HG03460 (cell line): ENCODE data around the gene TMEM72.

Experiments
- ATAC-seq: cut with Tn5 transposase; IDR thresholded peaks from one replicate; pipeline ENCODE4 v1.9.1; 2021; ENCODE audit not compliant: unreplicated experiment

TMEM72 gene

GRCh38 chr10:44889834-44890233 lies 21.3 kb upstream of the TMEM72 start:
- no peak for ATAC-seq

DNA sequence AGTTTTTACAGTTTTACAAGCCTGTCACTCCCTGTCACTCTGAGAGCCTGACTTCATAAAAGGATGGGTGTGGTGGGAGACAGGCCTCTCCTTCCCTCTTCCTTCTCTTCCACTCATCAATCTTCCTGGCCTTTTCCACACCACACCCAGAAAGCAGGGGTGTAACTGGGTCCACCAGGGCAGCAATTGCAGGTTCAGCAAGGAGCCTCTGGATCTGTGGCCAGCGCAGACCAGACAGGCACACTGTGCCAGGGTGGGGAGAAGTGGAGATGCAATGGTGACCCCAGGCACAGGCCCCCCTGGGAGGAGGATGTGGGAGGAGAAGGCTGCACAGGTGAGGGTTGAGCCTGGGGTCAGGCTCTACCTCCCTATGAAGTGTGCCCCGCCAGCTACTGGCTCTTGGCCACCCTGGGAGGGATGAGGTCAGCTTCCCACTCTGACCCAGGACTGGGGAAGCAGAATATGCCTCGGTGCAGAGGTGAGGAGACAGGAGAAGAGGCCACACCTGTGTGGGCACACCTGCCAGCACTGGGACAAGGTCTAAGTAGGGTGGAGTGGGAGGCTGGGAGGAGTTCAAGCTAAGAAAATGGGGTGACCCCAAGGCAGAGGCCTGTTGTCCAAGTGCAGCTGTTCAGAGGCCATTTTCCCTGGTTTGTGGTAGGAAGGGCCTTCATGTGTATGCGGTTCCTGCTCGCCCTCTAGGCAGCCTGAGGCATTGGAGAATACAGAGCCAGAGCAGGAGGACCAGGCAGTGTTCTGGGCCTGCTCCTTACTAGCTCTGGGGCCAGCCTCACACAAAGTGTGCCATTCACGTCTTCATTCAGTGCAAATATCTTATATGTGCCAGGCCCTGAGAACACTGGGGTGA lies 20.2 kb upstream of the TMEM72 start:
- ATAC-seq = no peak

- ATAC-seq = no peak
Observed at GRCh38 chr10:44891721-44892120, 19.4 kb upstream of the TMEM72 start.

DNA sequence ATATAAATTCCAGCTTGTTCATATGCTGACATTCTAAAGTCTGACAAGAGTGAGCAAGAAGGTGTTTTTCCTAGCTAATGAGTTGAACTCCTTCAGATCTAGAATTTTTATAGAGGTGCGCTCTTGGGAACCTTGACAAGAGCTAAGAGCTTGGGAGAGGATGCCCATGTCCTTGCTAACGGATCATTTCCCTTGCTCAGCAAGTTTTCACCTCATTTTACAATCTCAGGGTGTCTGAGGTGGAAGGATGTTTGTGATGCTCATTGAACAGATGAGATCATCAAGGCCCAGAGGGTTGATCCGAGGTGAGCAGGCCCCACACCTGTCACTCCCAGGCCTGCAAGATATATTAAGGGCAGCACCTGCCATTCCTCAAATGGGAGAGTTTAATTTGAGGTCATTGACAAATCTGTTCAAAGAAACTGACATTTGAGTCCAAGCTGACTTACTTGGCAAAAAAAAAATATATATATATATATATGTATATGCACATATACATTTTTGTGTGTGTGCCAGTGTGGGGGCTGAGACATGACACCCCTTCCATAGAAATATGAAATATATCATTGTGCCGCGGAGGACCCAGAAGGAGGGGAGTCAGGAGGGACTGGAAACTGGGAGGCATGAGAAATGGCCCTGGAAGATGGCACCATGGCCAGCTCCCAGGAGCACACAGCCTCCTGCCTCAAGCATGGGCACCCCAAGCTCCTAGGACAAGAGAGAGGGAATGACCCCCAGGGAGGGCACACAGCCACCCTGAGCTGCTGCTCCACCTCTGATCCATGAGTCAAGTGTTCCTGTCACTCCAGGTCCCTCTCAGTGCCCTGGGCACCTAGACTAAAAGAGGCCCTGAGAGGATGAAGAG lies 17.3 kb upstream of the TMEM72 start:
- ATAC-seq = no peak

- ATAC-seq = no peak
Observed at GRCh38 chr10:44894691-44895090, 16.4 kb upstream of the TMEM72 start.

- ATAC-seq = no peak
Observed at GRCh38 chr10:44895280-44895679, 15.9 kb upstream of the TMEM72 start.

DNA sequence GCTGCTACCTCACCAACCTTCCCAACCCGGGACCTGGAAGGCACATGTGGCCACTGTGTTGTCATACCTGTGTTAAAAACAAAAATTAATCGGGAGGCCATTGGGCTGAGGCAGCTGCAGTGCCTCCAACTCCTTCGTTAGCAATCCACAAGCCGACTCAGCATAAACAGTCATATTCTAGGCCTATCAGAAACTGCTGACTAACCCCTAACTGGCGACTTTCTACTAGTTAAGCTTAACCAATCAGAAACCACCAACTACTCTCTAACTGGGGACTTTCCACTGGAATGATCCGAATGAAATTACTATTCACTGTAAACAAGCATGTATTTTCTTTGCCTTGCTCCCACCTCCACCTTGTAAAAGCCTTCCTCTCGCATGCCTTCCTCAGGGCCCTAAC lies 14.1 kb upstream of the TMEM72 start:
- ATAC-seq = no peak

DNA sequence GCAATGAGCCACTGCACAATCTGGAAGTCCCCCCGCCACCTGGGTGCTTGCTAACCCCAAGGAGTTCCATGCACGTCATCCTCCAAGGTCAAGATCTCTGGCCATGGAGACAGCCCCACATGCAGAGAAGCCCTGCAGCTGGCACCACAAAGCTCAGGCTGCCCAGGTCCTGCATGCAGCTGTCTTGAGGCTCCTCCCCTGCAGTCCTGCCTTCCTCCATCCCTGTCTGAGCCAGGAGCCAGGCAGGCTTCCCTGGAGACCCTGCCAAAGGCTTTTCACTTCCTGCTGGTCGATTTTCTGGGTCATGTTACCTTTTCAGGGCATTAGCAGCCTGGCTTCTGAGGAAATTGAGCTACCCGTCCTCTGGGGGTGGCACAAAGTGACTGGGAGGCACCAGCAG lies 12.5 kb upstream of the TMEM72 start:
- ATAC-seq = no peak

DNA sequence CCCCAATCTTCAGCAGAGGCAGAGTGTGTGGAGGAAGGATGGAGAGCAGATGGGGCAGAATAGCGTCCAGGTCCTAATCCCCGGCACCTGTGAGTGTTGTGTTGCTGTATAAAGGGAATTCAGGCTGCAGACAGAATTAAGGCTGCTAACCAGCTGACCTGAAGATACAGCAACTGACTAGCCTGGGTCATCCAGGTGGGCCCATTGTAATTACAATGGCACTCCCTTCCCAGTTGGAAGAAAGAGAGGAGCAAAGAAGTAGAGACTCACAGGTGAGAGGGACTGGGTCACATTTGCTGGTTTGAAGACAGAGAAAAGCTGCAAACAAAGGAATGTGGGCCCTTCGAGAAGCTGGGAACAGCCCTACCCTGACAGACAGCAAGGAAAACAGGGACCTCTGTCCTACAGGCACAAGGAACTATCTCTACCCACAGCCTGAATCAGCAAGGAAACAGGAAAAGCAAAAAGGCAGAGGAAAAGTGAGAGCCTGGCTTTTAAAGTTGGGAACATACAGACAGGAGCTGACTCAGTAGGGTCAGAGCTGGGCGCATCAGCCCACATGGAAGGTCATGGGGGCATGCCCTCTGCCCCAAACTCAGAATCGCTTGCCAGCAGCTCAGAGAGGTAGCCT lies 11.6 kb upstream of the TMEM72 start:
- ATAC-seq = no peak

- ATAC-seq = no peak
Observed at GRCh38 chr10:44902941-44903545, 8.1 kb upstream of the TMEM72 start.

GRCh38 chr10:44906486-44906885 lies 4.7 kb upstream of the TMEM72 start:
- ATAC-seq = no peak

DNA sequence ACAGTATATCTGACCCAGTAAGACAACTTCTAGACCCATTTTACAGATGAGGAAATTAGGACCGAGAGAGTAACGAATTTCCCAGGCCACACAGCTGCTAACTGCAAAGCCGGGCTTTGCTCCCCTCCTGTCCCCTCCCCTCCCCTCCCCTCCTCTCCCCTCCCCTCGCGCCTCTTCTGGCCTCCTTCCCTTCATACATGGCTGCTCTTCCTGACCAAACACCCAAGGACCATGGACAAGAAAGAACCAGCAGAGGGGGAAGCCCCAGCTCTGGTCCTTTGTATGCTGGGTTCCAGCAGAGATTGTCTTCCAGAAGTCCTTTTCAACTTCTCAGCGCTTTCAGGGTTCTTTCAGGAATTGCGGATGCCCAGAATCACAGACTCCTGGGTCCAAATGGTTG lies 3.6 kb upstream of the TMEM72 start:
- ATAC-seq = no peak

GRCh38 chr10:44908066-44908749 lies 2.9 kb upstream of the TMEM72 start:
- ATAC-seq = no peak

GRCh38 chr10:44908936-44909630 lies 2.1 kb upstream of the TMEM72 start:
- ATAC-seq = no peak

GRCh38 chr10:44909910-44910309 lies 1.2 kb upstream of the TMEM72 start:
- no peak for ATAC-seq

- no peak for ATAC-seq
Observed at GRCh38 chr10:44910602-44911001, 535 bp upstream of the TMEM72 start.

GRCh38 chr10:44911951-44912350 lies 814 bp downstream of the TMEM72 start:
- no peak for ATAC-seq

- ATAC-seq = no peak
Observed at GRCh38 chr10:44913350-44914081, 2.4 kb downstream of the TMEM72 start.

DNA sequence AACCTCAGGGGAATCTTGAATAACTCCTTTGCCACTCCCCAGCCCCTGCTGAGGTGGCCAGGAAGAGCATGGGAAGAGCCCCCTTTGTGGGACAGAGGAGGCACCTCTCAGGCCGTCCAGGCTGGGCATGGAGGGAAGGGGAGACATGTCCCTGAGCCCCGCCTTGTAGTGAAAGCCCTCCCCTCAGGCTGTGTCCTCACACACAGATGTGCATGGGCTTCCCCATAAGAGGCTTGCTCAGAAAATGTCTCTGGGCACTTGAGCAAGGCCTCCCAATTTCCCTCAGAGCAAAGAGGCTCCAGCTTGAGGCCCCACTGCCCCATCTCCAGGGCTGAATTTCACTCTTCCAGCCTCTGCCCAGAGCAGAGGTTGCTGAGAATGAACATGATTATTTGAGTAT lies 3.8 kb downstream of the TMEM72 start:
- no peak for ATAC-seq
